Ishikawa (cell line): ENCODE data around the gene MYL5.

ENCODE experiments used
- MAX ChIP-seq: IDR thresholded peaks from 2 replicates; pipeline ENCODE4 v1.6.1; 2012
- NFIC ChIP-seq: IDR thresholded peaks from 2 replicates; pipeline ENCODE4 v1.6.1; 2012
- REST ChIP-seq: IDR thresholded peaks from 2 replicates; pipeline ENCODE4 v1.6.1; 2012; ENCODE audit warnings: low read depth, mild to moderate bottlenecking
- TAF1 ChIP-seq: IDR thresholded peaks from 2 replicates; pipeline ENCODE4 v1.6.1; 2012; ENCODE audit warnings: low read depth, mild to moderate bottlenecking
- YY1 ChIP-seq: IDR thresholded peaks from 2 replicates; pipeline ENCODE4 v1.6.1; 2012; ENCODE audit warnings: low read depth

- no peak for TF ChIP-seq YY1
- no peak for TF ChIP-seq TAF1
- TF ChIP-seq REST = no peak
- no peak for TF ChIP-seq NFIC
- TF ChIP-seq MAX = no peak
Measured at GRCh38 chr4:725391-726234, 51.3 kb downstream of the MYL5 start.
